Osteoblast (primary cell): ENCODE data around the gene C5AR2. TPM values are rescaled to one million over a fixed set of nuclear protein-coding genes. Genes with fewer than 3 reads are reported as not detected.
"Not testable (repeated sequence)": the region's sequence is repeated elsewhere in the genome, so short reads cannot be mapped to it uniquely, and the experiment has no call there.

ENCODE experiments used
- DNase-seq: peaks from one replicate; pipeline ENCODE4 v3.0.0; 2011; ENCODE audit warnings: low spot score, mixed read lengths; ENCODE audit not compliant: insufficient read length; ENCODE audit errors: missing footprints
- H2AFZ ChIP-seq: 2 replicates; pipeline ENCODE4 v1.6.0; 2011; ENCODE audit warnings: mild to moderate bottlenecking, low read length
- H3K27ac ChIP-seq: 2 replicates; pipeline ENCODE4 v1.5.1; 2011; ENCODE audit warnings: mild to moderate bottlenecking, low read depth, low read length, moderate library complexity
- H3K27me3 ChIP-seq: 2 replicates; pipeline ENCODE4 v1.6.0; 2012; ENCODE audit warnings: mild to moderate bottlenecking, control low read depth, inconsistent platforms, low read length, moderate library complexity; ENCODE audit not compliant: insufficient read depth
- H3K36me3 ChIP-seq: 2 replicates; pipeline ENCODE4 v1.5.1; 2011; ENCODE audit warnings: mild to moderate bottlenecking, low read length, control low read depth, moderate library complexity; ENCODE audit not compliant: insufficient read depth
- H3K4me1 ChIP-seq: 2 replicates; pipeline ENCODE4 v1.5.1; 2011; ENCODE audit warnings: mild to moderate bottlenecking, low read length, control low read depth, moderate library complexity; ENCODE audit not compliant: insufficient read depth
- H3K4me2 ChIP-seq: 2 replicates; pipeline ENCODE4 v1.6.0; 2011; ENCODE audit warnings: mild to moderate bottlenecking, low read length; ENCODE audit not compliant: insufficient read depth
- H3K4me3 ChIP-seq: fragments of 200-600 bp; sonication (generic); 3 replicates; pipeline ENCODE4 v1.5.1; 2012; ENCODE audit warnings: mild to moderate bottlenecking, low read length, inconsistent platforms; ENCODE audit not compliant: insufficient read depth
- H3K79me2 ChIP-seq: 2 replicates; pipeline ENCODE4 v1.6.0; 2012; ENCODE audit warnings: mild to moderate bottlenecking, low read length, control low read depth, inconsistent platforms; ENCODE audit not compliant: insufficient read depth
- H3K9me3 ChIP-seq: 2 replicates; pipeline ENCODE4 v1.5.1; 2011; ENCODE audit warnings: low read depth, low read length, control low read depth
- H4K20me1 ChIP-seq: 2 replicates; pipeline ENCODE4 v1.6.0; 2012; ENCODE audit warnings: mild to moderate bottlenecking, low read length, control low read depth; ENCODE audit not compliant: insufficient read depth
- total RNA-seq: library from RNA; depleted of rRNA; stranded (reverse); fragments of >200 nt; gene quantifications from 2 replicates; pipeline ENCODE4 v1.2.3, GENCODE V29; 2012
- TF ChIP-seq, protein P1 (sequence below): IDR thresholded peaks from 2 replicates; pipeline ENCODE4 v1.5.1; 2011; ENCODE audit warnings: mild to moderate bottlenecking, low read depth, low read length, moderate library complexity; ENCODE audit errors: extremely low read depth

C5AR2 gene
- total RNA-seq, 1 donor, result 2.5 TPM

DNA sequence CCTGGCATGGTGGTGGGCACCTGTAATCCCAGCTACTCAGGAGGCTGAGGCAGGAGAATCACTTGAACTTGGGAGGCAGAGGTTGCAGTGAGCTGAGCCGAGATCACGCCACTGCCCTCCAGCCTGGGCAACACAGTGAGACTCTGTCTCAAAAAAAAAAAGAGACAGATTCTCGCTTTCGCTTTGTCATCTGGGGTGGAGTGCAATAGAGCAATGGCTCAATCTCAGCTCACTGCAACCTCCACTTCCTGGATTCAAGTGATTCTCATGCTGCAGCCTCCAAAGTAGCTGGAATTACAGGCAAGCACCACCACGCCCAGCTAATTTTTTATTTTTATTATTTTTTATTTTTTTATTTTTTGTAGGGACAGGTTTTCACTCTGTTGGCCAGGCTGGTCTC is 56.7 kb downstream of the C5AR2 start:
- not testable (repeated sequence) for H3K36me3 ChIP-seq, H3K4me3 ChIP-seq, H3K27me3 ChIP-seq

GRCh38 chr19:47389150-47389556 is 57.2 kb downstream of the C5AR2 start:
- Histone ChIP-seq H3K4me3 (no peak overlapping the region), H3K36me3 (no peaks in the 10 kb centered on the region), H3K27me3 (no peaks in the 10 kb centered on the region), H2AFZ (no peak overlapping the region), H3K4me2 (no peak overlapping the region), H3K27ac (no peak overlapping the region), H3K79me2 (no peaks in the 10 kb centered on the region), H3K9me3 (no peaks in the 10 kb centered on the region), H3K4me1 (no peaks in the 10 kb centered on the region), H4K20me1 (no peaks in the 10 kb centered on the region)
- TF ChIP-seq, protein P1, sequence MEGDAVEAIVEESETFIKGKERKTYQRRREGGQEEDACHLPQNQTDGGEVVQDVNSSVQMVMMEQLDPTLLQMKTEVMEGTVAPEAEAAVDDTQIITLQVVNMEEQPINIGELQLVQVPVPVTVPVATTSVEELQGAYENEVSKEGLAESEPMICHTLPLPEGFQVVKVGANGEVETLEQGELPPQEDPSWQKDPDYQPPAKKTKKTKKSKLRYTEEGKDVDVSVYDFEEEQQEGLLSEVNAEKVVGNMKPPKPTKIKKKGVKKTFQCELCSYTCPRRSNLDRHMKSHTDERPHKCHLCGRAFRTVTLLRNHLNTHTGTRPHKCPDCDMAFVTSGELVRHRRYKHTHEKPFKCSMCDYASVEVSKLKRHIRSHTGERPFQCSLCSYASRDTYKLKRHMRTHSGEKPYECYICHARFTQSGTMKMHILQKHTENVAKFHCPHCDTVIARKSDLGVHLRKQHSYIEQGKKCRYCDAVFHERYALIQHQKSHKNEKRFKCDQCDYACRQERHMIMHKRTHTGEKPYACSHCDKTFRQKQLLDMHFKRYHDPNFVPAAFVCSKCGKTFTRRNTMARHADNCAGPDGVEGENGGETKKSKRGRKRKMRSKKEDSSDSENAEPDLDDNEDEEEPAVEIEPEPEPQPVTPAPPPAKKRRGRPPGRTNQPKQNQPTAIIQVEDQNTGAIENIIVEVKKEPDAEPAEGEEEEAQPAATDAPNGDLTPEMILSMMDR, result no peak
- DNase-seq, result peak; percentile 49

More for the DNA sequence above, 56.7 kb downstream of the C5AR2 start:
- not testable (repeated sequence) for H3K79me2 ChIP-seq, H3K4me1 ChIP-seq, H3K27ac ChIP-seq, H3K4me2 ChIP-seq, H3K9me3 ChIP-seq, H2AFZ ChIP-seq, DNase-seq, H4K20me1 ChIP-seq

- H3K4me2 ChIP-seq, result no peak overlapping the region
- H3K9me3 ChIP-seq, result no peaks in the 10 kb centered on the region
- no peaks in the 10 kb centered on the region for H3K36me3 ChIP-seq
- DNase-seq, result no peak
- TF ChIP-seq, protein P1, result no peak
- H3K4me1 ChIP-seq, result no peaks in the 10 kb centered on the region
- H3K27me3 ChIP-seq, result peaks cover 4% of the 10 kb centered on the region
- H3K27ac ChIP-seq, result no peak overlapping the region
- H2AFZ ChIP-seq, result no peak overlapping the region
- no peaks in the 10 kb centered on the region for H4K20me1 ChIP-seq
- H3K79me2 ChIP-seq, result no peaks in the 10 kb centered on the region
- no peak overlapping the region for H3K4me3 ChIP-seq
These were observed 58.8 kb downstream of the C5AR2 start for GRCh38 chr19:47390533-47391488.

- Histone ChIP-seq H4K20me1 (no peaks in the 10 kb centered on the region), H3K27me3 (peaks cover 4% of the 10 kb centered on the region), H3K4me2 (no peak overlapping the region), H3K4me3 (no peak overlapping the region), H3K27ac (no peak overlapping the region), H3K4me1 (no peaks in the 10 kb centered on the region), H3K36me3 (no peaks in the 10 kb centered on the region), H2AFZ (no peak overlapping the region), H3K9me3 (no peaks in the 10 kb centered on the region), H3K79me2 (no peaks in the 10 kb centered on the region)
- TF ChIP-seq, protein P1, result peak; percentile 89
- peak; percentile 93 for DNase-seq
These were observed 59.7 kb downstream of the C5AR2 start for GRCh38 chr19:47391510-47392223.

Other genes with a start within 250 kb of the C5AR2 start
- gene ZC3H4, start 218.4 kb upstream of the C5AR2 start, total RNA-seq, result 10.9 and 14.1 TPM in 2 replicates
- 99.9 and 105 TPM in 2 replicates for gene SAE1, start 201.3 kb upstream of the C5AR2 start, total RNA-seq
- 26.8 and 28.2 TPM in 2 replicates for gene BBC3, start 101.0 kb upstream of the C5AR2 start, total RNA-seq
- gene CCDC9, start 75.7 kb upstream of the C5AR2 start, total RNA-seq, result 7.6 and 8.0 TPM in 2 replicates
- 2.5 and 4.4 TPM in 2 replicates for gene INAFM1, start 57.3 kb upstream of the C5AR2 start, total RNA-seq
- 0.29 and 0.72 TPM in 2 replicates for gene C5AR1, start 22.3 kb upstream of the C5AR2 start, total RNA-seq
- gene DHX34, start 17.1 kb downstream of the C5AR2 start, total RNA-seq, result 10.9 and 12.7 TPM in 2 replicates
- 8.3 and 19.7 TPM in 2 replicates for gene MEIS3, start 87.4 kb downstream of the C5AR2 start, total RNA-seq
- under 0.01 and 0.36 TPM in 2 replicates for gene SLC8A2, start 139.7 kb downstream of the C5AR2 start, total RNA-seq
- 2.1 and 4.0 TPM in 2 replicates for gene KPTN, start 152.0 kb downstream of the C5AR2 start, total RNA-seq
- 95.9 and 96.4 TPM in 2 replicates for gene NAPA, start 182.9 kb downstream of the C5AR2 start, total RNA-seq
- under 0.01 TPM in 2 replicates for gene ZNF541, start 241.0 kb downstream of the C5AR2 start, total RNA-seq